Measurements from ENCODE around the gene DISC1. TPM values are rescaled to one million over a fixed set of nuclear protein-coding genes. Genes with fewer than 3 reads are reported as not detected.

Gene DISC1
- total RNA-seq, 1 experiment from 2014 or later = 1.8 TPM

GRCh38 chr1:231965615-231966014 lies 339.0 kb downstream of the DISC1 start (continued):
- TF ChIP-seq ZNF274 (IDR thresholded peaks at IDR 0.05; ENCODE audit: low read depth, low read length) = no peak
- no peak for TF ChIP-seq SP1 (IDR thresholded peaks at IDR 0.05; ENCODE audit: low read depth)
- TF ChIP-seq YY1 (IDR thresholded peaks at IDR 0.05; ENCODE audit: extremely low read depth, insufficient replicate concordance, low read depth, low read length) = no peak

GRCh38 chr1:231966983-231967382 lies 340.4 kb downstream of the DISC1 start:
- H3K27ac ChIP-seq (ENCODE audit: low read depth, low read length) = no peak overlapping the region
- no peaks in the 10 kb centered on the region for H3K9me3 ChIP-seq (ENCODE audit: control insufficient read depth in 1 of 2, insufficient read depth in 1 of 2, low read depth in 1 of 2, low read length in 2 of 2)
- H3K4me1 ChIP-seq (ENCODE audit: control insufficient read depth in 1 of 2, insufficient read depth in 2 of 2, low read length in 2 of 2) = no peaks in the 10 kb centered on the region
- ATAC-seq = peak; percentile 64; the same call in 1 of the 2 replicates
- ChIA-PET RAD21 (ENCODE audit: low non-redundant PET in 1 of 2, low total read pairs in 2 of 2, uncharacterized antibody in 2 of 2, unreplicated experiment in 2 of 2) (no interaction called here), POLR2A (no interaction called here), CTCF (no interaction called here)
- H4K20me1 ChIP-seq (ENCODE audit: insufficient read depth) = no peaks in the 10 kb centered on the region
- H3K27me3 ChIP-seq (ENCODE audit: insufficient read depth, low read length) = no peaks in the 10 kb centered on the region
- intact Hi-C loops (cut with micrococcal nuclease) = no loop called here
- TF ChIP-seq CBX3 (IDR thresholded peaks at IDR 0.05; ENCODE audit: low read depth) (no peak), RAD21 (IDR thresholded peaks at IDR 0.05; ENCODE audit: low read depth) (peak; percentile 32)
- TF ChIP-seq, protein P1, sequence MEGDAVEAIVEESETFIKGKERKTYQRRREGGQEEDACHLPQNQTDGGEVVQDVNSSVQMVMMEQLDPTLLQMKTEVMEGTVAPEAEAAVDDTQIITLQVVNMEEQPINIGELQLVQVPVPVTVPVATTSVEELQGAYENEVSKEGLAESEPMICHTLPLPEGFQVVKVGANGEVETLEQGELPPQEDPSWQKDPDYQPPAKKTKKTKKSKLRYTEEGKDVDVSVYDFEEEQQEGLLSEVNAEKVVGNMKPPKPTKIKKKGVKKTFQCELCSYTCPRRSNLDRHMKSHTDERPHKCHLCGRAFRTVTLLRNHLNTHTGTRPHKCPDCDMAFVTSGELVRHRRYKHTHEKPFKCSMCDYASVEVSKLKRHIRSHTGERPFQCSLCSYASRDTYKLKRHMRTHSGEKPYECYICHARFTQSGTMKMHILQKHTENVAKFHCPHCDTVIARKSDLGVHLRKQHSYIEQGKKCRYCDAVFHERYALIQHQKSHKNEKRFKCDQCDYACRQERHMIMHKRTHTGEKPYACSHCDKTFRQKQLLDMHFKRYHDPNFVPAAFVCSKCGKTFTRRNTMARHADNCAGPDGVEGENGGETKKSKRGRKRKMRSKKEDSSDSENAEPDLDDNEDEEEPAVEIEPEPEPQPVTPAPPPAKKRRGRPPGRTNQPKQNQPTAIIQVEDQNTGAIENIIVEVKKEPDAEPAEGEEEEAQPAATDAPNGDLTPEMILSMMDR (IDR thresholded peaks at IDR 0.05 in 2 of 3, conservative IDR thresholded peaks at IDR 0.05 in 1 of 3; ENCODE audit: borderline replicate concordance in 1 of 3, insufficient read depth in 1 of 3, low read depth in 2 of 3, low read length in 2 of 3) = peak; percentile 13 to 40 (median 16); a peak in 1 of 6 replicates
- no peak overlapping the region for H3K4me2 ChIP-seq (ENCODE audit: low read length)
- H3K9ac ChIP-seq (ENCODE audit: low read length) = no peak overlapping the region
- H3K79me2 ChIP-seq (ENCODE audit: insufficient read depth, low read length) = no peaks in the 10 kb centered on the region
- DNase-seq (ENCODE audit: low read depth, low spot score) = no peak
- no peaks in the 10 kb centered on the region for H3K9me2 ChIP-seq (ENCODE audit: insufficient read depth)
- no peak overlapping the region for H3K4me3 ChIP-seq (replicated peaks in 1 of 2; ENCODE audit: low read depth in 1 of 2, low read length in 2 of 2)
- no peaks in the 10 kb centered on the region for H3K36me3 ChIP-seq (ENCODE audit: control insufficient read depth in 1 of 2, insufficient read depth in 2 of 2, low read length in 2 of 2)
- BruUV-seq (replicated peaks) = no TSS peak
- no peak overlapping the region for H2AFZ ChIP-seq (ENCODE audit: low read depth, low read length, poor library complexity, severe bottlenecking)
